KMS-11 (cell line): ENCODE data around the gene C3orf22.

Source experiments
- H2AFZ ChIP-seq: fragments of 200-600 bp; sonication (generic); 2 replicates; pipeline ENCODE4 v1.6.1; 2016; ENCODE audit warnings: antibody characterized with exemption, mixed run types, low read depth
- H3K27ac ChIP-seq: fragments of 200-600 bp; sonication (generic); 2 replicates; pipeline ENCODE4 v1.6.1; 2016; ENCODE audit warnings: mild to moderate bottlenecking, mixed run types
- H3K27me3 ChIP-seq: fragments of 200-600 bp; sonication (generic); 2 replicates; pipeline ENCODE4 v1.6.1; 2017; ENCODE audit warnings: mild to moderate bottlenecking, low read depth, mixed run types, moderate library complexity; ENCODE audit not compliant: insufficient read depth
- H3K36me3 ChIP-seq: fragments of 200-600 bp; sonication (generic); 2 replicates; pipeline ENCODE4 v1.6.1; 2017; ENCODE audit warnings: mild to moderate bottlenecking, mixed run types; ENCODE audit not compliant: insufficient read depth
- H3K4me1 ChIP-seq: fragments of 200-600 bp; sonication (generic); 2 replicates; pipeline ENCODE4 v1.6.1; 2016; ENCODE audit warnings: mild to moderate bottlenecking, low read depth, mixed run types; ENCODE audit not compliant: poor library complexity, severe bottlenecking
- H3K4me2 ChIP-seq: fragments of 200-600 bp; sonication (generic); 2 replicates; pipeline ENCODE4 v1.7.0; 2016; ENCODE audit warnings: mild to moderate bottlenecking, mixed run types
- H3K4me3 ChIP-seq: fragments of 200-600 bp; sonication (generic); IDR thresholded peaks from 2 replicates; pipeline ENCODE4 v1.6.1; 2017; ENCODE audit warnings: low read depth, low read length, mixed read lengths; ENCODE audit not compliant: insufficient read depth
- H3K79me2 ChIP-seq: fragments of 200-600 bp; sonication (generic); 2 replicates; pipeline ENCODE4 v1.6.1; 2016; ENCODE audit warnings: low read depth, mixed run types; ENCODE audit not compliant: insufficient read depth
- H3K9ac ChIP-seq: fragments of 200-600 bp; sonication (generic); 2 replicates; pipeline ENCODE4 v1.6.1; 2016; ENCODE audit warnings: mild to moderate bottlenecking, mixed run types
- H4K20me1 ChIP-seq: fragments of 200-600 bp; sonication (generic); 2 replicates; pipeline ENCODE4 v1.6.1; 2016; ENCODE audit warnings: mild to moderate bottlenecking, mixed run types; ENCODE audit not compliant: insufficient read depth
- CTCF ChIP-seq: fragments of 200-600 bp; sonication (generic); conservative IDR thresholded peaks from 2 replicates; pipeline ENCODE4 v1.6.1; 2017; ENCODE audit warnings: low read depth, mild to moderate bottlenecking, antibody characterized with exemption, low read length, moderate library complexity, mixed read lengths

Gene C3orf22

GRCh38 chr3:126546549-126547239 is 12.0 kb downstream of the C3orf22 start:
- no peaks in the 10 kb centered on the region for H3K79me2 ChIP-seq
- H4K20me1 ChIP-seq: no peaks in the 10 kb centered on the region
- H3K4me3 ChIP-seq: no peak overlapping the region
- no peak overlapping the region for H2AFZ ChIP-seq
- TF ChIP-seq CTCF: no peak
- no peak overlapping the region for H3K27ac ChIP-seq
- H3K4me1 ChIP-seq: no peaks in the 10 kb centered on the region
- H3K9ac ChIP-seq: no peak overlapping the region
- H3K27me3 ChIP-seq: no peaks in the 10 kb centered on the region
- no peak overlapping the region for H3K4me2 ChIP-seq
- H3K36me3 ChIP-seq: no peaks in the 10 kb centered on the region

GRCh38 chr3:126546013-126546412 is 12.7 kb downstream of the C3orf22 start:
- TF ChIP-seq CTCF: no peak
- Histone ChIP-seq H3K27me3 (no peaks in the 10 kb centered on the region), H3K4me1 (no peaks in the 10 kb centered on the region), H3K4me2 (no peak overlapping the region), H3K4me3 (no peak overlapping the region), H2AFZ (no peak overlapping the region), H4K20me1 (no peaks in the 10 kb centered on the region), H3K36me3 (no peaks in the 10 kb centered on the region), H3K79me2 (no peaks in the 10 kb centered on the region), H3K9ac (no peak overlapping the region), H3K27ac (no peak overlapping the region)

- no peaks in the 10 kb centered on the region for H3K36me3 ChIP-seq
- no peak for TF ChIP-seq CTCF
- no peaks in the 10 kb centered on the region for H3K4me1 ChIP-seq
- H3K27ac ChIP-seq: no peak overlapping the region
- H3K4me3 ChIP-seq: no peak overlapping the region
- no peak overlapping the region for H2AFZ ChIP-seq
- no peak overlapping the region for H3K4me2 ChIP-seq
- H3K27me3 ChIP-seq: no peaks in the 10 kb centered on the region
- H3K79me2 ChIP-seq: no peaks in the 10 kb centered on the region
- no peak overlapping the region for H3K9ac ChIP-seq
- H4K20me1 ChIP-seq: no peaks in the 10 kb centered on the region
Observed at GRCh38 chr3:126545544-126545943, 13.2 kb downstream of the C3orf22 start.

GRCh38 chr3:126544596-126545281 is 14.0 kb downstream of the C3orf22 start:
- Histone ChIP-seq H2AFZ (no peak overlapping the region), H3K27me3 (no peaks in the 10 kb centered on the region), H3K4me1 (no peaks in the 10 kb centered on the region), H3K9ac (no peak overlapping the region), H3K36me3 (no peaks in the 10 kb centered on the region), H3K4me3 (no peak overlapping the region), H3K79me2 (no peaks in the 10 kb centered on the region), H3K27ac (no peak overlapping the region), H3K4me2 (no peak overlapping the region), H4K20me1 (no peaks in the 10 kb centered on the region)
- TF ChIP-seq CTCF: no peak
